ENCODE results near the gene PPFIBP1.

DNA sequence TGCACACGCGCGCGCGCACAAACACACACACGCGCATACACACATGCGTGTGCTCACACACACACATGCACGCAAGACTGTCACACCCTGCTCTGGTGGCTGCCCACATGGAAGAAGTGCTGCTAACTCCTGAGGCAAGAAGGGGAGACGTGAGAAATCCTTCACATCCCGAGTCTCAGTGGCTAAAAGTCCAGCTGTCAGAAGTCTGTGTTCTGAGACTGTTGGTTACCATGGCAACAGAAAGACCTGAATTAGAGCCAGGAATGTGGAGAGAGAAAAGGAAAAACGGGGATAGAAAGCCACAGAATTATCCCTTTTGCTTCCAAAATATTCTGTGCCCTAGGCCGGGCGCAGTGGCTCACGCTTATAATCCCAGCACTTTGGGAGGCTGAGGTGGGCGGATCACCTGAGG, 71.2 kb downstream of the PPFIBP1 start:
- TF ChIP-seq, protein P1, sequence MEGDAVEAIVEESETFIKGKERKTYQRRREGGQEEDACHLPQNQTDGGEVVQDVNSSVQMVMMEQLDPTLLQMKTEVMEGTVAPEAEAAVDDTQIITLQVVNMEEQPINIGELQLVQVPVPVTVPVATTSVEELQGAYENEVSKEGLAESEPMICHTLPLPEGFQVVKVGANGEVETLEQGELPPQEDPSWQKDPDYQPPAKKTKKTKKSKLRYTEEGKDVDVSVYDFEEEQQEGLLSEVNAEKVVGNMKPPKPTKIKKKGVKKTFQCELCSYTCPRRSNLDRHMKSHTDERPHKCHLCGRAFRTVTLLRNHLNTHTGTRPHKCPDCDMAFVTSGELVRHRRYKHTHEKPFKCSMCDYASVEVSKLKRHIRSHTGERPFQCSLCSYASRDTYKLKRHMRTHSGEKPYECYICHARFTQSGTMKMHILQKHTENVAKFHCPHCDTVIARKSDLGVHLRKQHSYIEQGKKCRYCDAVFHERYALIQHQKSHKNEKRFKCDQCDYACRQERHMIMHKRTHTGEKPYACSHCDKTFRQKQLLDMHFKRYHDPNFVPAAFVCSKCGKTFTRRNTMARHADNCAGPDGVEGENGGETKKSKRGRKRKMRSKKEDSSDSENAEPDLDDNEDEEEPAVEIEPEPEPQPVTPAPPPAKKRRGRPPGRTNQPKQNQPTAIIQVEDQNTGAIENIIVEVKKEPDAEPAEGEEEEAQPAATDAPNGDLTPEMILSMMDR (IDR thresholded peaks at IDR 0.05), result no peak
- no peak for TF ChIP-seq POLR2A (IDR thresholded peaks at IDR 0.05)
